ENCODE results near the gene DPP10.

DPP10 gene

DNA sequence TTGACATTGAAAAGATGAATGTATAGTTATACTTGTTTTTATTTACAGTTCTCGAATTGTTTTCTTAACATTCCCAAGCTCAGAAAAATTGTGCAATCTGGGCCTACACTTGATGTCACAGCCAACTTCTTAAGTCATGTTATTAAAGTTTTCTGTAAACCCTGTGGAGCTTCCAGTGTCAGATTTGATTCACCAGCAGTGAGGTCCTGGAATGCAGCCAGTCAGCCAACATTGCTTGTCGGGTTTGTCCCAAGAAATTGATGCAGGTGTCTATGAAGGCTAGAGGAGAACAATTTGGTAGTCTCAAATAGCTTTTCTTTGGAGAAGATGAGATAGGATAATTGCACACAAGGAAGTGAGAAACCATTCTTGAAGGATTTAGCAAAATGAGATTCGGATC, 732.2 kb downstream of the DPP10 start:
- TF ChIP-seq ZFX (IDR thresholded peaks at IDR 0.05) = no peak
- TF ChIP-seq, protein P1, sequence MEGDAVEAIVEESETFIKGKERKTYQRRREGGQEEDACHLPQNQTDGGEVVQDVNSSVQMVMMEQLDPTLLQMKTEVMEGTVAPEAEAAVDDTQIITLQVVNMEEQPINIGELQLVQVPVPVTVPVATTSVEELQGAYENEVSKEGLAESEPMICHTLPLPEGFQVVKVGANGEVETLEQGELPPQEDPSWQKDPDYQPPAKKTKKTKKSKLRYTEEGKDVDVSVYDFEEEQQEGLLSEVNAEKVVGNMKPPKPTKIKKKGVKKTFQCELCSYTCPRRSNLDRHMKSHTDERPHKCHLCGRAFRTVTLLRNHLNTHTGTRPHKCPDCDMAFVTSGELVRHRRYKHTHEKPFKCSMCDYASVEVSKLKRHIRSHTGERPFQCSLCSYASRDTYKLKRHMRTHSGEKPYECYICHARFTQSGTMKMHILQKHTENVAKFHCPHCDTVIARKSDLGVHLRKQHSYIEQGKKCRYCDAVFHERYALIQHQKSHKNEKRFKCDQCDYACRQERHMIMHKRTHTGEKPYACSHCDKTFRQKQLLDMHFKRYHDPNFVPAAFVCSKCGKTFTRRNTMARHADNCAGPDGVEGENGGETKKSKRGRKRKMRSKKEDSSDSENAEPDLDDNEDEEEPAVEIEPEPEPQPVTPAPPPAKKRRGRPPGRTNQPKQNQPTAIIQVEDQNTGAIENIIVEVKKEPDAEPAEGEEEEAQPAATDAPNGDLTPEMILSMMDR (conservative IDR thresholded peaks at IDR 0.05) = no peak
- no peak overlapping the region for H3K27ac ChIP-seq

DNA sequence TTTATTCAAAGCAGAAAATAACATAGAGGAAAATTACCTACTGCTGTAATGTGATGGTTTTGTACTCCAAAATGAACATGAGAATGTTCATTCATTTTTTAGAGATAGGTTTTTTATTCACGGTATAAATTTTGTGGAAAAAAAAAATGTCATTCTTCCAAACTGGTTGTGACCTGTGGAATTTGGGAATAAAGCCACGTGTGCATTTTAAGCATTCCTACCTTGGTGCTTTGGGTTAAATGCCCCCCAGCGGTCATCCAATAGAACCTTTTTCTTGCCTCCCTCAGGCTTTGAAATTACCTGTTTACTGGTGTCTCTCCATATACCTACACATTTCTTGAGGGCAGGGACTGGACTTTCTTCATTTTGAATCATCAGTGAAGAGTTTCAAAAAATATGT, 740.7 kb downstream of the DPP10 start:
- H3K27ac ChIP-seq = no peak overlapping the region
- TF ChIP-seq, protein P1 (conservative IDR thresholded peaks at IDR 0.05) = peak; percentile 62
- TF ChIP-seq ZFX (IDR thresholded peaks at IDR 0.05) = no peak

DNA sequence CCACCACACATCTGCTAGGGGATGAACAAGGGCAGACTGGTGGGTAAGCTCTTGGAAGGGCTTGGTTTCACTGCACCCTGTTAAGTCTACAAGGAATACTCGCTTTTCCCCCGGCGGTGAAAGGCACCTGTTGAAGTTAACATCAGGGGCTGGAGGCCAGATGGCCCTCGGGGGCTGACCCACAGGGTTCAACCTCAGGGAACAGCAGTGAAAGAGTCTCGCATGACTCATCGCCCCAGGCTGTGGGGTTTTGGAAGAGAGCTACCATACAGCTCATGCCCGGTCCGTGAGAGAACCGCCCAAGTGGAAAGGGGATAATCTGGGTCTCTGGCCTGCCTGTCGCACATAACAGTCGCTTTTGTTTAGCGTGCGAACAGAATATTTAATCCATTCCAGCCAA, 748.0 kb downstream of the DPP10 start:
- TF ChIP-seq, protein P1 (conservative IDR thresholded peaks at IDR 0.05) = no peak
- TF ChIP-seq ZFX (IDR thresholded peaks at IDR 0.05) = no peak
- no peak overlapping the region for H3K27ac ChIP-seq

DNA sequence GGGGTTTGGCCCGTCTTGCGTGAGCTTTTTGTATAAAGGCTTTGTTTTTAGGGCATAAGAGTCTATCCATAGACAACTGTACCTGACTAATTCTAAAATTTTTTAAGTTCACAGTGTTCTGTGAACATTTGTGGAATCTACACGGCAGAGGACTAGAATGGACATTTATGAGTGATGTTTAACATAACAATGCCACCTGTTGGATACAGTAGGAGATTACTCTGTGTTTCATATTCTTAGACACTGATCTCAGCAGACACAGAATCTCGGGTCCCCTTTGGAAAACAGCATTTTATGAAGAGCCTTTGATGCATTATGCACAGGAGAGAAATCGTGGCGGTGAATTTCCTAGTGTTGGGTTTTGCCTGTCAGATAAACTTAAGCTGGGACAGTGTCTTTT, 752.2 kb downstream of the DPP10 start:
- H3K27ac ChIP-seq = no peak overlapping the region
- TF ChIP-seq, protein P1 (conservative IDR thresholded peaks at IDR 0.05) = peak; percentile 20; the same call in 1 of the 2 replicates
- TF ChIP-seq ZFX (IDR thresholded peaks at IDR 0.05) = no peak

DNA sequence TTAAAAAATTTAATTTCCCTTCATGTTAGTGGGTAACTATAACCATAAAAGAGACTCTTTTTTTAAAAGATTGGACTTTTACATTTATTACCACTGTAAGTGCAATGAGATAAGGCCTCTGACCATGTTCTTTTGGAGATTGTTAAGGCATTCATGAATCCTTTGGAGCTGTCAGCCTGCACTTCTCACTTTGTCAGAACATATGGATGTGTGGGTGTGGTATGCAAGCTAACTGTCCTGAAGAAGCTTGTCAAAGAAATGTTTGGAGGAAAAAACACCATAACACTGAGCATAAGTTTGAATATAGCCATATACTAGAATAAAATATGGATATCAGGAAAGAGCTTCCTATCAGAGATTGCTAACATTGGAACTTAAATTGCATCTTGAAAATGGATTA, 754.1 kb downstream of the DPP10 start:
- H3K27ac ChIP-seq = no peak overlapping the region

DNA sequence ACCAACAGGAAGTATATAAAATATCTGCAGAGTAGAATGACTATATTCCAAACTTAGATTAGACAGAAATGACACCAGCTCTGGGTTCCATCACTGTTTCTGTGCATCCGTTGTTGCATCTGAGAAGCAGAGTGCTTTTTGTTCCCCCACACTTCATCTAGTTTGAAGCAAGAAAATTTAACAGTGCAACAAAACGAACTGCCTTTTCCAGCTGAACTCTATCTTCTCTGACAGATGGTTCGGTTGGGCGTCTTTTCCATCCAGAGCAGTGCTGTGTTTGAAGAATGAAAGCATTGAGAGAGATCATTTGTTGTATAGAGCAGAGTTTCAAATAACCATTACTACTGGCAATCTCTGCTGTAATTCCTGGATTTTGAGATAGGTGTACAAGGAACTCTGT, 757.5 kb downstream of the DPP10 start:
- H3K27ac ChIP-seq = no peak overlapping the region
- TF ChIP-seq ZFX (IDR thresholded peaks at IDR 0.05) = no peak
- TF ChIP-seq, protein P1 (conservative IDR thresholded peaks at IDR 0.05) = no peak

More for the DNA sequence above, 754.1 kb downstream of the DPP10 start:
- TF ChIP-seq ZFX (IDR thresholded peaks at IDR 0.05) = no peak
- TF ChIP-seq, protein P1 (conservative IDR thresholded peaks at IDR 0.05) = no peak

DNA sequence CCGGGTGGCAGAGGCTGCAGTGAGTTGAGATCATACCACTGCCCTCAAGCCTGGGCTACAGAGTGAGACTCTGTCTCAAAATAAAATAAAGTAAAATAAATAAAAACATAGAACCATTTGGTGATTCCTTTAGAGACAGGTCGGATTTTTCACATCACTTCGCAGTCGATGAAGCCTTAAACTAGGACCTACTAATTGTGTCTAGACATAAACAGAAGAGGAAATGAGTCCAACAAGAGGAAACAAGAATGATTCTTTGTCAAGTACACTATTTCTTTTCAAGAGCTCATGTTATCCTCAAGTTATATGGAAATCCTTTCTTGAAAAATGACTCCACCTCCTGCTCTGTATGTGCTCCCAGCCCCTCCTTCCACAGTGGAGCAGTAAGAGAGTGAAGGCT, 758.9 kb downstream of the DPP10 start:
- TF ChIP-seq, protein P1 (conservative IDR thresholded peaks at IDR 0.05) = no peak
- TF ChIP-seq ZFX (IDR thresholded peaks at IDR 0.05) = no peak
- H3K27ac ChIP-seq = no peak overlapping the region

All from C4-2B (cell line).